GM23248 (cell line): ENCODE data around the gene LIM2. TPM values are rescaled to one million over a fixed set of nuclear protein-coding genes. Genes with fewer than 3 reads are reported as not detected.
"Not testable (repeated sequence)": the region's sequence is repeated elsewhere in the genome, so short reads cannot be mapped to it uniquely, and the experiment has no call there.

ENCODE experiments used
- DNase-seq: peaks from one replicate; pipeline ENCODE4 v3.0.0-alpha.2; 2015
- H2AFZ ChIP-seq: fragments of 200-600 bp; sonication (generic); 2 replicates; pipeline ENCODE4 v1.6.1; 2016; ENCODE audit warnings: antibody characterized with exemption
- H3F3A ChIP-seq: fragments of 200-600 bp; sonication (generic); 2 replicates; pipeline ENCODE4 v1.6.1; 2016; ENCODE audit warnings: mild to moderate bottlenecking, antibody characterized with exemption, mixed run types; ENCODE audit not compliant: insufficient read depth
- H3K27ac ChIP-seq: fragments of 200-600 bp; sonication (generic); 2 replicates; pipeline ENCODE4 v1.5.1; 2016; ENCODE audit warnings: mild to moderate bottlenecking
- H3K27me3 ChIP-seq: fragments of 200-600 bp; sonication (generic); replicated peaks from 2 replicates; pipeline ENCODE4 v1.6.1; 2016; ENCODE audit warnings: mild to moderate bottlenecking; ENCODE audit not compliant: insufficient read depth
- H3K36me3 ChIP-seq: fragments of 200-600 bp; sonication (generic); 2 replicates; pipeline ENCODE4 v1.6.1; 2016; ENCODE audit warnings: low read depth, mild to moderate bottlenecking
- H3K4me1 ChIP-seq: fragments of 200-600 bp; sonication (generic); 2 replicates; pipeline ENCODE4 v1.6.1; 2016; ENCODE audit warnings: mild to moderate bottlenecking; ENCODE audit not compliant: insufficient read depth
- H3K4me2 ChIP-seq: fragments of 200-600 bp; sonication (generic); one replicate; pipeline ENCODE4 v1.6.1; 2016; ENCODE audit warnings: mild to moderate bottlenecking; ENCODE audit not compliant: unreplicated experiment
- H3K4me3 ChIP-seq: fragments of 200-600 bp; sonication (generic); 2 replicates; pipeline ENCODE4 v1.5.1; 2016; ENCODE audit warnings: mild to moderate bottlenecking
- H3K79me2 ChIP-seq: fragments of 200-600 bp; sonication (generic); 2 replicates; pipeline ENCODE4 v1.6.1; 2016; ENCODE audit warnings: mild to moderate bottlenecking; ENCODE audit not compliant: insufficient read depth
- H3K9ac ChIP-seq: fragments of 200-600 bp; sonication (generic); 2 replicates; pipeline ENCODE4 v1.6.1; 2016; ENCODE audit warnings: mild to moderate bottlenecking
- H3K9me2 ChIP-seq: fragments of 200-600 bp; sonication (generic); 2 replicates; pipeline ENCODE4 v1.6.1; 2016; ENCODE audit warnings: mixed run types, mild to moderate bottlenecking, moderate library complexity; ENCODE audit not compliant: insufficient read depth
- H3K9me3 ChIP-seq: fragments of 200-600 bp; sonication (generic); one replicate; pipeline ENCODE4 v1.6.1; 2017; ENCODE audit warnings: low read depth
- H4K20me1 ChIP-seq: fragments of 200-600 bp; sonication (generic); 2 replicates; pipeline ENCODE4 v1.6.0; 2016; ENCODE audit not compliant: insufficient read depth
- EZH2 ChIP-seq: fragments of 200-600 bp; sonication (generic); IDR thresholded peaks from 2 replicates; pipeline ENCODE4 v1.6.1; 2018; ENCODE audit warnings: antibody characterized with exemption, mild to moderate bottlenecking; ENCODE audit not compliant: insufficient read depth, poor library complexity, severe bottlenecking
- EZH2phosphoT487 ChIP-seq: fragments of 200-600 bp; sonication (generic); IDR thresholded peaks from 2 replicates; pipeline ENCODE4 v1.6.1; 2018; ENCODE audit warnings: antibody characterized with exemption, moderate library complexity, mild to moderate bottlenecking, low read depth; ENCODE audit not compliant: insufficient read depth
- WGBS, 2 experiments: methylation state at CpG; one replicate each; pipeline ENCODE4 v1.1.6; 2015 to 2017; ENCODE audit warnings: low lambda C conversion rate in 2 of 2, low coverage in 1 of 2; ENCODE audit errors: missing lambda C conversion rate in 2 of 2; 5-methylcytosine and 5-hydroxymethylcytosine counted together
- in situ Hi-C: fragments of 300-500 bp; cut with MboI; formaldehyde crosslinking; loops from 2 replicates; pipeline ENCODE4 v1.15.0; 2020
- polyA plus RNA-seq: library from polyadenylated mRNA; unstranded; fragments of >200 nt; fragmentation: Nextera tagmentation; extraction: Ambion mirVana; gene quantifications from 2 replicates; pipeline ENCODE4 v1.2.1, GENCODE V29; 2016
- total RNA-seq: library from RNA; depleted of rRNA; stranded (reverse); fragments of >200 nt; shearing (Covaris generic); gene quantifications from 2 replicates; pipeline ENCODE4 v1.2.3, GENCODE V29; 2014

The LIM2 gene
- total and polyA plus RNA-seq, 2 experiments from 2014 or later = not detected

- no peaks in the 10 kb centered on the region for H3K27me3 ChIP-seq
- H3K27ac ChIP-seq = no peak overlapping the region
- no peak for DNase-seq
- no peak overlapping the region for H3K9ac ChIP-seq
- no peaks in the 10 kb centered on the region for H3K9me3 ChIP-seq
- H3K79me2 ChIP-seq = no peaks in the 10 kb centered on the region
- no peaks in the 10 kb centered on the region for H4K20me1 ChIP-seq
- H3K36me3 ChIP-seq = no peaks in the 10 kb centered on the region
- H3K9me2 ChIP-seq = no peaks in the 10 kb centered on the region
- no peak overlapping the region for H3K4me2 ChIP-seq
- in situ Hi-C loops = no loop called here
- WGBS, 2 experiments = 55 to 57% methylated on average over 2 of the region's 2 CpGs
- no peak overlapping the region for H3K4me3 ChIP-seq
- H3F3A ChIP-seq = no peaks in the 10 kb centered on the region
- H3K4me1 ChIP-seq = no peaks in the 10 kb centered on the region
- TF ChIP-seq EZH2 (no peak), EZH2phosphoT487 (no peak)
- H2AFZ ChIP-seq = no peak overlapping the region
These were observed 30.9 kb upstream of the LIM2 start for GRCh38 chr19:51418707-51419106.

- Histone ChIP-seq H3K9me2 (no peaks in the 10 kb centered on the region), H2AFZ (no peak overlapping the region), H3K4me3 (no peak overlapping the region), H3K79me2 (no peaks in the 10 kb centered on the region), H3K27ac (no peak overlapping the region), H3K4me1 (no peaks in the 10 kb centered on the region), H3K9me3 (no peaks in the 10 kb centered on the region), H3K4me2 (no peak overlapping the region), H3K36me3 (no peaks in the 10 kb centered on the region), H3K27me3 (no peaks in the 10 kb centered on the region), H3F3A (no peaks in the 10 kb centered on the region), H4K20me1 (no peaks in the 10 kb centered on the region), H3K9ac (no peak overlapping the region)
- no peak for TF ChIP-seq EZH2phosphoT487
- no peak for TF ChIP-seq EZH2
- no peak for DNase-seq
- in situ Hi-C loops = no loop called here
- 52 to 53% methylated on average over 3 of the region's 3 CpGs for WGBS, 2 experiments
These were observed 30.0 kb upstream of the LIM2 start for GRCh38 chr19:51417810-51418157.

GRCh38 chr19:51417107-51417809 lies 29.5 kb upstream of the LIM2 start, which contains the start of gene SIGLEC10:
TSS of gene SIGLEC10 (minus strand) at chr19:51417642. CDS start at chr19:51417581, 61 bp downstream.
- Histone ChIP-seq H3K79me2 (no peaks in the 10 kb centered on the region), H3F3A (no peaks in the 10 kb centered on the region), H3K4me1 (no peaks in the 10 kb centered on the region), H3K27ac (no peak within 1 kb of the TSS), H4K20me1 (no peaks in the 10 kb centered on the region), H2AFZ (no peak within 1 kb of the TSS), H3K4me2 (no peak within 1 kb of the TSS), H3K9me3 (no peaks in the 10 kb centered on the region), H3K27me3 (no peaks in the 10 kb centered on the region), H3K36me3 (no peaks in the 10 kb centered on the region), H3K4me3 (no peak within 1 kb of the TSS), H3K9ac (no peak within 1 kb of the TSS), H3K9me2 (no peaks in the 10 kb centered on the region)
- no peak for TF ChIP-seq EZH2phosphoT487
- TF ChIP-seq EZH2 = no peak
- no peak for DNase-seq
- in situ Hi-C loops = no loop called here
- WGBS, 2 experiments = 60 to 61% methylated on average over 20 to 21 of the region's 21 CpGs

- H3K36me3 ChIP-seq, H3K27ac ChIP-seq, H3K9me2 ChIP-seq, DNase-seq, H3K4me1 ChIP-seq, H3K9ac ChIP-seq, H2AFZ ChIP-seq, H3F3A ChIP-seq, H3K27me3 ChIP-seq, H3K79me2 ChIP-seq, H3K4me2 ChIP-seq, in situ Hi-C loops, H4K20me1 ChIP-seq, H3K4me3 ChIP-seq, H3K9me3 ChIP-seq: not testable (repeated sequence)
- 45 to 55% methylated on average over 10 to 13 of the region's 15 CpGs for WGBS, 2 experiments
These were observed 28.6 kb upstream of the LIM2 start for GRCh38 chr19:51416422-51416821.

GRCh38 chr19:51415187-51415586 lies 27.4 kb upstream of the LIM2 start:
- DNase-seq = no peak
- TF ChIP-seq EZH2phosphoT487 (no peak), EZH2 (no peak)
- no peaks in the 10 kb centered on the region for H3K4me1 ChIP-seq
- H3K27ac ChIP-seq = no peak overlapping the region
- no peaks in the 10 kb centered on the region for H3K9me3 ChIP-seq
- H3F3A ChIP-seq = no peaks in the 10 kb centered on the region
- no peaks in the 10 kb centered on the region for H3K36me3 ChIP-seq
- no peaks in the 10 kb centered on the region for H3K27me3 ChIP-seq
- 56 to 61% methylated on average over 12 of the region's 12 CpGs for WGBS, 2 experiments
- H3K4me2 ChIP-seq = no peak overlapping the region
- no peak overlapping the region for H2AFZ ChIP-seq
- H4K20me1 ChIP-seq = no peaks in the 10 kb centered on the region
- no peak overlapping the region for H3K9ac ChIP-seq
- no peak overlapping the region for H3K4me3 ChIP-seq
- no peaks in the 10 kb centered on the region for H3K9me2 ChIP-seq
- H3K79me2 ChIP-seq = no peaks in the 10 kb centered on the region
- in situ Hi-C loops = no loop called here
